ENCODE measurements around the gene NXF3.
"Not testable (repeated sequence)": the region's sequence is repeated elsewhere in the genome, so short reads cannot be mapped to it uniquely, and the experiment has no call there.

Gene NXF3

GRCh38 chrX:103033371-103033770 lies 59.6 kb downstream of the NXF3 start:
- not testable (repeated sequence) for DNase-seq (ENCODE audit: low read depth)

Measured in activated gamma-delta T cell treated with anti-CD3 and anti-CD28 coated beads, Interleukin-2, amount 50 U/mL, for 16 hours (primary cell).